KOPT-K1 (cell line): ENCODE data around the gene GAS2.
A peak's percentile ranks its signal among the peaks of the same experiment; 100 is the strongest.
"Not testable (repeated sequence)": the region's sequence is repeated elsewhere in the genome, so short reads cannot be mapped to it uniquely, and the experiment has no call there.

ENCODE experiments used
- H3K27ac ChIP-seq: fragments of 200-600 bp; sonication (generic); 2 replicates; pipeline ENCODE4 v1.5.1; 2016; ENCODE audit warnings: antibody characterized with exemption, mild to moderate bottlenecking, low read depth, low read length; ENCODE audit not compliant: poor library complexity, severe bottlenecking
- H3K36me3 ChIP-seq: fragments of 200-600 bp; sonication (generic); 2 replicates; pipeline ENCODE4 v1.5.1; 2017; ENCODE audit warnings: antibody characterized with exemption, mild to moderate bottlenecking, low read length, moderate library complexity; ENCODE audit not compliant: insufficient read depth
- H3K9me3 ChIP-seq: fragments of 200-600 bp; sonication (generic); 2 replicates; pipeline ENCODE4 v1.5.1; 2017; ENCODE audit warnings: antibody characterized with exemption, low read length, mild to moderate bottlenecking; ENCODE audit not compliant: insufficient read depth, poor library complexity, severe bottlenecking

The GAS2 gene

DNA sequence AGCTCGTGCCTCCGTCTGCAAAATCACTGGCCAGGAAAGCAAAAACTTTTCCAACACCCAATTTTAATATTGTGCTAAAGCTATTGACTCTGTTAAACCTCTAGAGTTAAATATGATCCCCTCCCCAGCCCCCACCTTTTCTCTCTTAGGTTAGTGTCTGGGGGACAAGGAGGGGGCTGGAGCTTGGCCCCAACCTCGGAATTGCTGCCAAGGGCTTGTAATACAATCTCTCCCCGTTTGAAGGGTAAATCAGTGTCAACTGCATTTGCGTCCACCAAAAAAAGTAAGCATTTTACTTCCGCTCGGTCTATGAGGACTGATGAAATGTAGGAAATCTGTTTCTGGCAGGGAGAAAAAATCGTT, at the start of gene GAS2:
Gene GAS2 (plus strand): TSS at position 287 of the 363 bp plus-strand sequence. CDS start 8,259 bp downstream, outside the sequence.
- H3K9me3 ChIP-seq, result no peaks in the 10 kb centered on the region
- no peak within 1 kb of the TSS for H3K27ac ChIP-seq
- no peaks in the 10 kb centered on the region for H3K36me3 ChIP-seq

DNA sequence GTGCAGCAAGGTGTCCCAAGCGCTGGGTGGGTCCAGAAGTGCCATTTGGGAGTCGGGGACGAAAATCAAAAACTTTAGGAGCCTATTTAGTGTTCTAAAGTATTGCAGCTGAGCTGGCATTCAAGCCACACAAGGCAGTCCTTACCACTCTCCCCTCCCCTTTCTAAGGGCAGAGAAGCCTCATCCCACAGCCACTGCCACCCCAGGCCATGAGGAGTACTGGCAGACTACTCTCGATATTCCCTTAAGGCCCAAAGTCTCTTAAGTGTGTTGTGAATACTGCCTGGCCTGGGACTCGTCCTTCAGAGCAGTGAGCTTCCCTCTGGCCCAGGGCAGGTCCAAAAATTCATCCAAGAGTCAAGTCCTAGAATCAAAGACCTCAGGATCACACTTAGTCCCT, 48.5 kb upstream of the GAS2 start:
- Histone ChIP-seq H3K36me3 (peaks cover 14% of the 10 kb centered on the region), H3K27ac (no peak overlapping the region), H3K9me3 (no peaks in the 10 kb centered on the region)

DNA sequence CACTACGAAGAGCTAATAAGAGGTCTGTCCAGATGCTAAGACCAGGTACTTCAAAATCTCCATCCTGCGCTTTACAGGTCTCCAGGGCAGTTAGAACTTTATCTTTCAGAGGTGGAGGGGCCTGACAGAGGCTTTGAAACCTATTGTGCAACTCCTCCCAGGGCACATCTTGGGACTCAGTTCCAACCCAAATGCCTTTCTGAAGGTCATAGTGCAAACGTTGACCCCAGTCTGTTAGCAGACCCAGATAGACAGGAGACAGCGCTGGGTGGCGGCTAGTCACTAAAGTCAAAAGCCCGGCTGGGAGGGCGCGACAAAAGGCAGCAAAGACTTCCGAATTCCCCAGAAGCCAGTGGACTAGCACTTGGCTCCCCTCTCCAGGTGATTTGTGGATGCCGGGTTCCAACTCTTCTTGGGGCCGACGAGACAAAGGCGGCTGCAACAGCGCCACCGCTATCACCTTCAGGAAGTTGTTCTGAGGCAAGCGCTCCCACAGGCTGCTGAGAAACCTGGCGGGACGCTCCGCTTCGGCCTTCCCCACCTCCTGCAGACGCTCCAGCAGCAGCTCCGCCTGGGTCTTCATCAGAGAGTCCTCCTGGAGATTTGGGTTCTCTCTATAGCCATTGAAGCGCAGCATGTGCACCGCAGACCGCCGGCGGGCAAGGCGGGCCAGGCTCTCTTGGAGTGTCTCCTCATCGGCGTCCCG, 41.5 kb upstream of the GAS2 start:
- peak overlapping the region; percentile 74 for H3K27ac ChIP-seq
- peaks cover 21% of the 10 kb centered on the region for H3K36me3 ChIP-seq
- no peaks in the 10 kb centered on the region for H3K9me3 ChIP-seq

- Histone ChIP-seq H3K27ac (peak within 1 kb of the TSS; percentile 74), H3K36me3 (peaks cover 18% of the 10 kb centered on the region), H3K9me3 (no peaks in the 10 kb centered on the region)
Observed at GRCh38 chr11:22625448-22626287, 40.7 kb upstream of the GAS2 start, which contains the start of gene FANCF. FANCF (minus strand) TSS chr11:22625823; CDS start chr11:22625810, 13 bp downstream.

GRCh38 chr11:22626573-22627239, 39.7 kb upstream of the GAS2 start:
- Histone ChIP-seq H3K9me3 (no peaks in the 10 kb centered on the region), H3K36me3 (peaks cover 12% of the 10 kb centered on the region; the same call in 1 of the 2 replicates), H3K27ac (no peak overlapping the region)

GRCh38 chr11:22627421-22627820, 39.0 kb upstream of the GAS2 start:
- no peak overlapping the region for H3K27ac ChIP-seq
- peaks cover 10% of the 10 kb centered on the region; the same call in 1 of the 2 replicates for H3K36me3 ChIP-seq
- no peaks in the 10 kb centered on the region for H3K9me3 ChIP-seq

GRCh38 chr11:22633354-22633902, 33.0 kb upstream of the GAS2 start:
- H3K27ac ChIP-seq, result no peak overlapping the region
- no peaks in the 10 kb centered on the region for H3K36me3 ChIP-seq
- H3K9me3 ChIP-seq, result no peaks in the 10 kb centered on the region

GRCh38 chr11:22634897-22635629, 31.3 kb upstream of the GAS2 start:
- no peak overlapping the region for H3K27ac ChIP-seq
- H3K9me3 ChIP-seq, result no peaks in the 10 kb centered on the region
- H3K36me3 ChIP-seq, result no peaks in the 10 kb centered on the region

DNA sequence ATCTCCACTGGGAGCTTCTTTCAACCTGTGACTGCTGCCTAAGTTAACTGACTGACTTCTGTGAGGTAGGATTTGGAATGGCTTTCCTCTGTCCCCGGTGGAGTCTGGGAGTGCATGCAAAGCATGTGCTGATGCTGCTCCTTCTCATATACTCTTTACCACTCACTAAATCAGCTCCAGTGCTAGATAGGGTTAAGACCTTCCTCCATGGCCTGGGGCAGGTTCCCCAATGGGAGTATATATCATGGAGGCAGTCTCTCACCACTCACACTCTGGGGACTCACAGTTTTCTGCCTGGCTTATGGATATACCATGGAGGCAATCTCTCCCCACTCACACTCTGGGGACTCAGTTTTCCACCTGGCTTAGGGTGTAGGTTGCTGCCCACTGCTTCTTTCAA, 30.7 kb upstream of the GAS2 start:
- Histone ChIP-seq H3K9me3 (no peaks in the 10 kb centered on the region), H3K27ac (no peak overlapping the region)

DNA sequence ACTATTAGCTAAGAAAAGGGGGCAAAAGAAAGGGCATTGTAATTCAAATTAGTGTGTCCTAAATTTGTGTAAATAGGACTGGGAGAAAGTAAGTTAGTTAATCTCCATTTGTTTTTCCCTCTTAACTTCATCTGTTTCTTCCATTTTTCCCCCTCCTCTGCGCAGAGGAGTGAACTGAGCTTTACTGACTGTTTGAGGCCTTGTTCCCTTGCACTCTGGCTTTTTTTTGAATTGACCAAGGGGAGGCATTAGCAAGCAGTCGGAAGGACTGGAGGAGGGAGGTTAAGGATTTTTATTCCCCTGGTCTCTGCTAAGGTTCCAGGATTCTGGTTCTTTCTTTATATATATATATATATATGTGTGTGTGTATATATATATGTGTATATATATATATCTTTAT, 25.5 kb upstream of the GAS2 start:
- Histone ChIP-seq H3K36me3 (no peaks in the 10 kb centered on the region), H3K9me3 (no peaks in the 10 kb centered on the region), H3K27ac (no peak overlapping the region)

More for the DNA sequence above, 30.7 kb upstream of the GAS2 start:
- H3K36me3 ChIP-seq, result no peaks in the 10 kb centered on the region

DNA sequence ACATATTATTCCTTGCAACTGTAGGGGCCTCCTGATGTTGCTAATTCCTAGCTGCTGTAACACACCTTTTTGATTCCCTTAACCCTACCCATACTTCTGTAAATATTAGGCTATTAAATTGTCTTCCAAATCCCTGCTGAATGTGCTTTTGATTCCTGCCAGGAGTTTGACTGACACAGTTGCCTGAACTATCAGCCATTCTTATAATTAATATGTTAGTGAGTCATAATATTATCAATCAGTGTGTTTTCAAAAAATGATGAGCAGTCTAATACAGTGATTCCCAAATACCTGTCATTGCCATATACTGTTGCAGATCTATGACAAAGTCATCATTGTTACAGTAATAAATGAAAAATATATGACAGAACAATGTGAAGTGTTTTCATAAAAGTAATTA, 24.9 kb upstream of the GAS2 start:
- H3K36me3 ChIP-seq, result no peaks in the 10 kb centered on the region
- H3K27ac ChIP-seq, result no peak overlapping the region
- H3K9me3 ChIP-seq, result no peaks in the 10 kb centered on the region

DNA sequence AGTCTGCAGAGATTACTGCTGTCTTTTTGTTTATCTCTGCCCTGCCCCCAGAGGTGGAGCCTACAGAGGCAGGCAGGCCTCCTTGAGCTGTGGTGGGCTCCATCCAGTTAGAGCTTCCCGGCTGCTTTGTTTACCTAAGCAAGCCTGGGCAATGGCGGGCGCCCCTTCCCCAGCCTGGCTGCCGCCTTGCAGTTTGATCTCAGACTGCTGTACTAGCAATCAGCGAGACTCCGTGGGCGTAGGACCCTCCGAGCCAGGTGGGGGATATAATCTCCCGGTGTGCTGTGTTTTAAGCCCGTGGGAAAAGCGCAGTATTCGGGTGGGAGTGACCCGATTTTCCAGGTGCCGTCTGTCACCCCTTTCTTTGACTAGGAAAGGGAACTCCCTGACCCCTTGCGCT, 14.1 kb upstream of the GAS2 start:
- not testable (repeated sequence) for H3K9me3 ChIP-seq, H3K27ac ChIP-seq, H3K36me3 ChIP-seq

DNA sequence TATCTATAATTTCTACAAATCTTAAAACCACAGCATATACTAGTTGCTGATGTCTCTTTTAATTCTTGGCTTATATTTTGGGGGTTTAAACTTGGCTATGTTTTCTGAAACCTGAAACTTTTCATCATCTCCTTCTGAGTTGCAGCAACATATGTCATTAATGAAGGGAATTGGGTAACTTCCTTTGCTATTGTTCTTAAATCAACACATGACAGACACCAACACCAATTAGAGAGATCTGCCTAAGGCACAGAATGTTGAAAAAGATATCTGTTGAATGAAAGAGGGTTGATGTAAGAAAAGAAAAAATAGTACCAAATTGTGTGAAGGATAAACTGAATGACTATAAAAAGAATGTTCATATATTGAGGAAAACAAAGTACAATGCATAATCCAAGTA, 10.3 kb upstream of the GAS2 start:
- Histone ChIP-seq H3K27ac (no peak overlapping the region), H3K36me3 (no peaks in the 10 kb centered on the region), H3K9me3 (no peaks in the 10 kb centered on the region)

DNA sequence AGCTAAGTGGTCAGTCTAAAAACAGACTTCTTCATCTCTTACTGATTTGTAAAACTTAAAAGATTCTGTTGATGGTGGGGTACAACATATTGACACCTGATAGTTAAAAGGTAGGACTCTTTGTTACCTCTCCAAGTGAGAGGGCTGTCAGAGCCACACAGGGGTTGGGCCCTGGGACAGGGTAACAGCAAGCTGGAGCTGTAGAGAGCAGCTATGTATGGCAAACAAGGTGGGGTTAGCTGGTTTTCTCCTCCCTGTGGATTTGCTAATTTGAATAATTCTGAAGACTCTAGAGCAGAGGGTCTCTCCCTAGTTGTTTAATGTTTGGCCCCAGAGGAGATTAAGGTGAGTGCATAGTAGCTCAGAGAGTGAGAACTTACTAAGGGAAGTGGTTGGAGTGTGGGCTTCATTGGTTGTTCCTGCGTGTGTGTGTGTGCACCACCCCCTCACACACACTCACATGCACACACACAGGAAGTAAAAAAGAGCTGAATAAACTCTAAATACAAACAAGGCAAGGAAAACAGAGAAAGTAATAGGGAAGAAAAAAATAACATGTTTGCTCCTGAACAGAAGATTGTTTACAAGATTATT, 9.2 kb upstream of the GAS2 start:
- H3K9me3 ChIP-seq, result no peaks in the 10 kb centered on the region
- H3K36me3 ChIP-seq, result no peaks in the 10 kb centered on the region
- H3K27ac ChIP-seq, result no peak overlapping the region
